ENCODE measurements around the gene SPATA13.

SPATA13 gene

GRCh38 chr13:24225062-24225461 is 64.5 kb downstream of the SPATA13 start:
- TF ChIP-seq GATA3 (IDR thresholded peaks at IDR 0.05; ENCODE audit: low read depth, low read length), result no peak
- TF ChIP-seq GATA2 (IDR thresholded peaks at IDR 0.05; ENCODE audit: low read depth, low read length), result no peak

- no peak for TF ChIP-seq GATA3 (IDR thresholded peaks at IDR 0.05; ENCODE audit: low read depth, low read length)
- no peak for TF ChIP-seq GATA2 (IDR thresholded peaks at IDR 0.05; ENCODE audit: low read depth, low read length)
Measured at GRCh38 chr13:24225930-24226329, 65.4 kb downstream of the SPATA13 start.

GRCh38 chr13:24226762-24227161 is 66.2 kb downstream of the SPATA13 start:
- TF ChIP-seq GATA3 (IDR thresholded peaks at IDR 0.05; ENCODE audit: low read depth, low read length), result no peak
- TF ChIP-seq GATA2 (IDR thresholded peaks at IDR 0.05; ENCODE audit: low read depth, low read length), result no peak

- TF ChIP-seq GATA3 (IDR thresholded peaks at IDR 0.05; ENCODE audit: low read depth, low read length) (no peak), GATA2 (IDR thresholded peaks at IDR 0.05; ENCODE audit: low read depth, low read length) (no peak)
Measured at GRCh38 chr13:24228852-24229458, 68.4 kb downstream of the SPATA13 start.

- no peak for TF ChIP-seq GATA3 (IDR thresholded peaks at IDR 0.05; ENCODE audit: low read depth, low read length)
- TF ChIP-seq GATA2 (IDR thresholded peaks at IDR 0.05; ENCODE audit: low read depth, low read length), result no peak
Measured at GRCh38 chr13:24230428-24231072, 70.0 kb downstream of the SPATA13 start.

GRCh38 chr13:24231377-24231776 is 70.9 kb downstream of the SPATA13 start:
- TF ChIP-seq GATA3 (IDR thresholded peaks at IDR 0.05; ENCODE audit: low read depth, low read length) (no peak), GATA2 (IDR thresholded peaks at IDR 0.05; ENCODE audit: low read depth, low read length) (no peak)

- no peak for TF ChIP-seq GATA3 (IDR thresholded peaks at IDR 0.05; ENCODE audit: low read depth, low read length)
- no peak for TF ChIP-seq GATA2 (IDR thresholded peaks at IDR 0.05; ENCODE audit: low read depth, low read length)
Measured at GRCh38 chr13:24232037-24232436, 71.5 kb downstream of the SPATA13 start.

- no peak for TF ChIP-seq GATA2 (IDR thresholded peaks at IDR 0.05; ENCODE audit: low read depth, low read length)
- TF ChIP-seq GATA3 (IDR thresholded peaks at IDR 0.05; ENCODE audit: low read depth, low read length), result no peak
Measured at GRCh38 chr13:24232474-24232873, 72.0 kb downstream of the SPATA13 start.

- no peak for TF ChIP-seq GATA3 (IDR thresholded peaks at IDR 0.05; ENCODE audit: low read depth, low read length)
- no peak for TF ChIP-seq GATA2 (IDR thresholded peaks at IDR 0.05; ENCODE audit: low read depth, low read length)
Measured at GRCh38 chr13:24233351-24233901, 72.9 kb downstream of the SPATA13 start.

GRCh38 chr13:24234200-24234915 is 73.8 kb downstream of the SPATA13 start:
- TF ChIP-seq GATA3 (IDR thresholded peaks at IDR 0.05; ENCODE audit: low read depth, low read length) (no peak), GATA2 (IDR thresholded peaks at IDR 0.05; ENCODE audit: low read depth, low read length) (no peak)

GRCh38 chr13:24237356-24237755 is 76.8 kb downstream of the SPATA13 start:
- TF ChIP-seq GATA3 (IDR thresholded peaks at IDR 0.05; ENCODE audit: low read depth, low read length) (no peak), GATA2 (IDR thresholded peaks at IDR 0.05; ENCODE audit: low read depth, low read length) (no peak)

GRCh38 chr13:24241336-24241735 is 80.8 kb downstream of the SPATA13 start:
- no peak for TF ChIP-seq GATA2 (IDR thresholded peaks at IDR 0.05; ENCODE audit: low read depth, low read length)
- TF ChIP-seq GATA3 (IDR thresholded peaks at IDR 0.05; ENCODE audit: low read depth, low read length), result no peak

GRCh38 chr13:24242100-24242499 is 81.6 kb downstream of the SPATA13 start:
- TF ChIP-seq GATA3 (IDR thresholded peaks at IDR 0.05; ENCODE audit: low read depth, low read length), result no peak
- no peak for TF ChIP-seq GATA2 (IDR thresholded peaks at IDR 0.05; ENCODE audit: low read depth, low read length)

- no peak for TF ChIP-seq GATA3 (IDR thresholded peaks at IDR 0.05; ENCODE audit: low read depth, low read length)
- TF ChIP-seq GATA2 (IDR thresholded peaks at IDR 0.05; ENCODE audit: low read depth, low read length), result no peak
Measured at GRCh38 chr13:24243302-24243701, 82.8 kb downstream of the SPATA13 start.

Measured in SH-SY5Y (cell line).